Right ventricle myocardium superior (tissue), 1 donor: ENCODE data around the gene ENPP7. TPM values are rescaled to one million over a fixed set of nuclear protein-coding genes. Genes with fewer than 3 reads are reported as not detected.

ENCODE experiments used
- ATAC-seq: fragments of 200-7000 bp; cut with Tn5 transposase; one replicate; pipeline ENCODE4 v1.9.1; 2020; ENCODE audit warnings: mild to moderate bottlenecking; ENCODE audit not compliant: poor library complexity
- DNase-seq: peaks from one replicate; pipeline ENCODE4 v3.0.0-alpha.2; 2020
- intact Hi-C: fragments of 100-400 bp; cut with DNase I; formaldehyde crosslinking; loops from one replicate; pipeline ENCODE4 v1.11.2; 2022
- long read RNA-seq: library from polyadenylated mRNA; unstranded; transcript quantifications from one replicate; pipeline ENCODE4 v2.0.0, GENCODE V29; 2021
- total RNA-seq: library from RNA; stranded (reverse); fragmentation: NEBNext Ultra II Directional; extraction: Animal tissue kit (Norgen Biotek cat#: 25700); gene quantifications from one replicate; pipeline ENCODE4 v1.2.1, GENCODE V29; 2021
- donor health status: DM: no; HTN: yes; CAD: no; lungs with severe emphysema.

The ENPP7 gene
- not detected for total RNA-seq
- long read RNA-seq: 0 reads

GRCh38 chr17:79730769-79731483, at the start of gene ENPP7:
TSS of gene ENPP7 (plus strand) at chr17:79730943. CDS start at chr17:79731140, 197 bp downstream.
- DNase-seq: no peak
- intact Hi-C loops: no loop called here
- ATAC-seq: no peak

- intact Hi-C loops: no loop called here
- no peak for ATAC-seq
Measured at GRCh38 chr17:79681101-79681621, 49.6 kb upstream of the ENPP7 start.

GRCh38 chr17:79681628-79682261, 49.0 kb upstream of the ENPP7 start:
- intact Hi-C loops: no loop called here

More at GRCh38 chr17:79681101-79681621, 49.6 kb upstream of the ENPP7 start:
- DNase-seq: no peak

GRCh38 chr17:79683365-79683764, 47.4 kb upstream of the ENPP7 start:
- DNase-seq: no peak
- ATAC-seq: no peak
- intact Hi-C loops: no loop called here

More at GRCh38 chr17:79681628-79682261, 49.0 kb upstream of the ENPP7 start:
- DNase-seq (no peak), ATAC-seq (no peak)

GRCh38 chr17:79684132-79684985, 46.4 kb upstream of the ENPP7 start:
- ATAC-seq: no peak
- intact Hi-C loops: no loop called here
- DNase-seq: peak; percentile 32

GRCh38 chr17:79685121-79685520, 45.6 kb upstream of the ENPP7 start:
- ATAC-seq (no peak), DNase-seq (peak; percentile 25)
- intact Hi-C loops: no loop called here

GRCh38 chr17:79686476-79686875, 44.3 kb upstream of the ENPP7 start:
- DNase-seq: peak; percentile 24
- intact Hi-C loops: no loop called here
- no peak for ATAC-seq

GRCh38 chr17:79690466-79690865, 40.3 kb upstream of the ENPP7 start:
- DNase-seq: no peak
- intact Hi-C loops: no loop called here

GRCh38 chr17:79690988-79691836, 39.5 kb upstream of the ENPP7 start:
- ATAC-seq (no peak), DNase-seq (no peak)
- intact Hi-C loops: no loop called here

More at GRCh38 chr17:79690466-79690865, 40.3 kb upstream of the ENPP7 start:
- no peak for ATAC-seq

- no peak for DNase-seq
- peak; percentile 55 for ATAC-seq
- intact Hi-C loops: no loop called here
Measured at GRCh38 chr17:79691931-79692330, 38.8 kb upstream of the ENPP7 start.

- intact Hi-C loops: no loop called here
- DNase-seq (no peak), ATAC-seq (no peak)
Measured at GRCh38 chr17:79693419-79693818, 37.3 kb upstream of the ENPP7 start.

- intact Hi-C loops: no loop called here
- no peak for ATAC-seq
Measured at GRCh38 chr17:79695293-79695790, 35.4 kb upstream of the ENPP7 start.

GRCh38 chr17:79695797-79696609, 34.7 kb upstream of the ENPP7 start:
- DNase-seq (no peak), ATAC-seq (peak; percentile 41)
- intact Hi-C loops: no loop called here

More at GRCh38 chr17:79695293-79695790, 35.4 kb upstream of the ENPP7 start:
- no peak for DNase-seq

- intact Hi-C loops: no loop called here
- ATAC-seq (no peak), DNase-seq (no peak)
Measured at GRCh38 chr17:79696610-79696982, 34.1 kb upstream of the ENPP7 start.

- no peak for ATAC-seq
- DNase-seq: no peak
- intact Hi-C loops: no loop called here
Measured at GRCh38 chr17:79698146-79698846, 32.4 kb upstream of the ENPP7 start.

- no peak for ATAC-seq
- intact Hi-C loops: no loop called here
- DNase-seq: no peak
Measured at GRCh38 chr17:79699386-79700036, 31.2 kb upstream of the ENPP7 start.
